ENCODE measurements around the gene COL8A2.

COL8A2 gene

DNA sequence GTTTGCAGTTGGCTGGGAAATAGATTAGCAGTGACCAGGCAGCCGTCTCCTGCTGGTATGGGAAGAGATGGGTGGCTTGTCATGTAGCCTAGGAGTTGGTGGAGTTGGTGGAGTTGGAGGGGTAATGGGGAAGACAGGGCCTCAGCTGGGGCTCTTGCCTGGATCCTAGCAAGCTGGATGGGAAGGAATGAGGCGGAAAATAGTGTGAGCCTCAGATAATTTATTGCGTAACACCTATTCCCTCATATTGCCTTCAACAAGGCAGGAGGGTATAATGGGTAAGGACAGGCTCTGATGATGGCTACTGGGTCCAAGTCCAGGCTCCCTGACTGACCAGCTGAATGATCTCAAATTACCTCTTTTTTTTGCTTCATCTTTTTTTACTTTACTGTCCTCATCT lies 43.5 kb upstream of the COL8A2 start:
- TF ChIP-seq, protein P1, sequence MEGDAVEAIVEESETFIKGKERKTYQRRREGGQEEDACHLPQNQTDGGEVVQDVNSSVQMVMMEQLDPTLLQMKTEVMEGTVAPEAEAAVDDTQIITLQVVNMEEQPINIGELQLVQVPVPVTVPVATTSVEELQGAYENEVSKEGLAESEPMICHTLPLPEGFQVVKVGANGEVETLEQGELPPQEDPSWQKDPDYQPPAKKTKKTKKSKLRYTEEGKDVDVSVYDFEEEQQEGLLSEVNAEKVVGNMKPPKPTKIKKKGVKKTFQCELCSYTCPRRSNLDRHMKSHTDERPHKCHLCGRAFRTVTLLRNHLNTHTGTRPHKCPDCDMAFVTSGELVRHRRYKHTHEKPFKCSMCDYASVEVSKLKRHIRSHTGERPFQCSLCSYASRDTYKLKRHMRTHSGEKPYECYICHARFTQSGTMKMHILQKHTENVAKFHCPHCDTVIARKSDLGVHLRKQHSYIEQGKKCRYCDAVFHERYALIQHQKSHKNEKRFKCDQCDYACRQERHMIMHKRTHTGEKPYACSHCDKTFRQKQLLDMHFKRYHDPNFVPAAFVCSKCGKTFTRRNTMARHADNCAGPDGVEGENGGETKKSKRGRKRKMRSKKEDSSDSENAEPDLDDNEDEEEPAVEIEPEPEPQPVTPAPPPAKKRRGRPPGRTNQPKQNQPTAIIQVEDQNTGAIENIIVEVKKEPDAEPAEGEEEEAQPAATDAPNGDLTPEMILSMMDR (IDR thresholded peaks at IDR 0.05; ENCODE audit: insufficient read depth, low read length, missing control alignments) = no peak
- ChIA-PET CTCF (interaction anchor here (1.0 to 7.8 kb wide), 4 partner anchors 7 to 118 kb away, joined by 3 to 54 read pairs (median 6); partner anchors contain the start of gene TRAPPC3), POLR2A (no interaction called here)
- no peak overlapping the region for H3K4me3 ChIP-seq (ENCODE audit: low read depth, low read length)
- DNase-seq (ENCODE audit: low read depth, low spot score) = no peak

- TF ChIP-seq, protein P1 (IDR thresholded peaks at IDR 0.05; ENCODE audit: insufficient read depth, low read length, missing control alignments) = no peak
- no peak overlapping the region for H3K4me3 ChIP-seq (ENCODE audit: low read depth, low read length)
- ChIA-PET POLR2A (no interaction called here), CTCF (interaction anchor here (1.3 to 3.4 kb wide), 3 partner anchors 21 to 119 kb away, joined by 3 to 18 read pairs (median 5); no protein-coding TSS in a partner anchor)
- no peak for DNase-seq (ENCODE audit: low read depth, low spot score)
These were observed 42.2 kb upstream of the COL8A2 start for GRCh38 chr1:36166938-36167905.

DNA sequence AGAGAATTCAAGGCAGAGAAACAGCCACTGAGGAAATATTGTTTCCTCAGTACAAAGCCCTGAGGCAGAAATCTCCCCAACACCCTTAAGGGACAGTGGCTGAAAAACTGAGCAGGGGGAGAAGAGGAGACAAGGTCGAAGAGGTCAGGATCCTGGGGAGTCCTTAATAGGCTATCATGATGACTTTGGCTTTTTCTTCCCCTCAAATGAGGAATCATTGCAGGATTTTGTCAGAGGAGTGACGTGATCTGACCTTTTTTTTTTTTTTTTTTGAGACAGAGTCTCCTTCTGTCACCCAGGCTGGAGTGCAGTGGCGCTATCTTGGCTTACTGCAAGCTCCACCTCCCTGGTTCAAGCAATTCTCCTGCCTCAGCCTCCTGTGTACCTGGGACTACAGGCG lies 41.1 kb upstream of the COL8A2 start:
- ChIA-PET POLR2A (no interaction called here), CTCF (interaction anchor here (1.3 to 3.4 kb wide), 4 partner anchors 22 to 120 kb away, joined by 3 to 18 read pairs (median 4); no protein-coding TSS in a partner anchor)
- no peak for DNase-seq (ENCODE audit: low read depth, low spot score)
- no peak overlapping the region for H3K4me3 ChIP-seq (ENCODE audit: low read depth, low read length)
- TF ChIP-seq, protein P1 (IDR thresholded peaks at IDR 0.05; ENCODE audit: insufficient read depth, low read length, missing control alignments) = no peak

- TF ChIP-seq, protein P1 (IDR thresholded peaks at IDR 0.05; ENCODE audit: insufficient read depth, low read length, missing control alignments) = no peak
- ChIA-PET POLR2A (interaction anchor here (0.7 kb wide), 1 partner anchor 9 kb away, joined by 4 read pairs; no protein-coding TSS in a partner anchor), CTCF (interaction anchor here (1.0 to 3.4 kb wide), 4 partner anchors 16 to 30 kb away, joined by 3 to 18 read pairs (median 3); partner anchors contain the start of gene TRAPPC3)
- no peak for DNase-seq (ENCODE audit: low read depth, low spot score)
- H3K4me3 ChIP-seq (ENCODE audit: low read depth, low read length) = no peak overlapping the region
These were observed 40.1 kb upstream of the COL8A2 start for GRCh38 chr1:36165145-36165544.

DNA sequence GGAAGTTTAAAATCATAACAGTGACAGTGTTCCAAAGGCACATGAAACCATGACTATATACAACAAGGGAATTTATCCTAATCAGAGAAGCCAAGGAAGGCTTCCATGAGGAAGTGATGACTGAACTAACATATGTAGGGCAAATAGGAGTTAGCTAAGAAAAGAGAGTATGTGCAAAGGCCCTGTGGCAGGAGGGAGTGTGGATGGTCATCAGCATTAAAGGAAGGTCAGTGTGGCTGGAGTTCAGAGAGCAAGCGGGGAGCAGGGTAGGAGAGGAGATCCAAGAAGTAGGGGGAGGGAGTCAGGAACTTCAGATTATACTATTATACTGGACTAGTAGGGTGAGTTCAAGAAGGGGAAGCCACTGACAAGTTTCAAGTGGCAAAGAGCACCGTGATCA lies 39.3 kb upstream of the COL8A2 start:
- DNase-seq (ENCODE audit: low read depth, low spot score) = no peak
- TF ChIP-seq, protein P1 (IDR thresholded peaks at IDR 0.05; ENCODE audit: insufficient read depth, low read length, missing control alignments) = no peak
- ChIA-PET CTCF (interaction anchor here (1.1 to 2.4 kb wide), 2 partner anchors 24 to 29 kb away, joined by 3 to 14 read pairs; no protein-coding TSS in a partner anchor), POLR2A (no interaction called here)
- H3K4me3 ChIP-seq (ENCODE audit: low read depth, low read length) = no peak overlapping the region

GRCh38 chr1:36163426-36163825 lies 38.4 kb upstream of the COL8A2 start:
- no peak for DNase-seq (ENCODE audit: low read depth, low spot score)
- CTCF ChIA-PET = interaction anchor here (2.4 to 4.6 kb wide), 2 partner anchors 14 to 25 kb away, joined by 14 to 39 read pairs; partner anchors contain the start of gene TRAPPC3
- POLR2A ChIA-PET = no interaction called here

More at GRCh38 chr1:36163426-36163825, 38.4 kb upstream of the COL8A2 start:
- TF ChIP-seq, protein P1 (IDR thresholded peaks at IDR 0.05; ENCODE audit: insufficient read depth, low read length, missing control alignments) = no peak
- H3K4me3 ChIP-seq (ENCODE audit: low read depth, low read length) = no peak overlapping the region
